GM19099 (cell line): ENCODE data around the gene CEACAM19.

Experiments
- POLR2A ChIP-seq: IDR thresholded peaks from 3 replicates; pipeline ENCODE4 v1.6.1; 2011; ENCODE audit warnings: low read depth; ENCODE audit not compliant: insufficient read length; ENCODE audit errors: extremely low read depth

Gene CEACAM19

DNA sequence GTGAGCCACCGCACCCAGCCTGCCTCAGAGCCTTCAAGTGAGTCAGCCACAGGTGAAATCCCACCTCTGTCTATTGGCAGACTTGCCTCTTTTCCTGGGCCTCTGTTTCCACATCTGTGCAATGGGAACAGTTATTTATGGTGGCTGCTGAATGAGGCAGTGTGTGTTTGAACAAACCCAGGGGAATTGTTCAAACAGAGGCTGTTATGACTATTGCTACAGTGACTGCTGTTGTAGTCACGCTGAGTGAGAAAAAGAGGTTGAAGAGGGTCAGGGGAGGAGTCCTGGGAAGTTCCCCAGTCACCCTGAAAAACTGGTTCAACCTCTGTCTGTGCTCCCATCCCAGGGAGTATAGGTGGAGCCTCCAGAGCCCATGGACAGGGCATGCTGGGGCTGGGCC lies at the start of gene CEACAM19:
TSS of gene CEACAM19 (plus strand) at position 83 of the 400 bp plus-strand sequence. CDS start 450 bp downstream, outside the sequence.
- TF ChIP-seq POLR2A, result no peak

DNA sequence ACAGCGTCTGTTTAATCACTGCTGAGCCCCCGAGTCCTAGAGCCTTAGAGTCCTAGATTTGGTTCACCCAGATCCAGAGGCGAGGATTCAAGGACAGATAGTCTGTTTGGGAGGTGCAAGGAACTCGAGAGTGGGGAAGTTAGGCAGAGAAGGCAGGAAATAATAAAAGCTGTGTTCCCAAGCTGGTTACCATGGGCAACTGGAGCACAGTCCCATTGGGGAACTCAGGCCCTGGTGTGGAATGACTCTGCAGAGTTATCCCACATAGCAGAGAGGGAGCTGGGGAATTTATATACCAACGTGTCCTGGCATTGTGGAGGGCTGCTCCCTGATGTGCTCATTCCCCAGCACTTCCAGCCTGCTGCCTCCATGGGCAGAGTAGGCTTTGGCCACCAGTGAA lies 48.2 kb upstream of the CEACAM19 start:
- TF ChIP-seq POLR2A, result no peak

DNA sequence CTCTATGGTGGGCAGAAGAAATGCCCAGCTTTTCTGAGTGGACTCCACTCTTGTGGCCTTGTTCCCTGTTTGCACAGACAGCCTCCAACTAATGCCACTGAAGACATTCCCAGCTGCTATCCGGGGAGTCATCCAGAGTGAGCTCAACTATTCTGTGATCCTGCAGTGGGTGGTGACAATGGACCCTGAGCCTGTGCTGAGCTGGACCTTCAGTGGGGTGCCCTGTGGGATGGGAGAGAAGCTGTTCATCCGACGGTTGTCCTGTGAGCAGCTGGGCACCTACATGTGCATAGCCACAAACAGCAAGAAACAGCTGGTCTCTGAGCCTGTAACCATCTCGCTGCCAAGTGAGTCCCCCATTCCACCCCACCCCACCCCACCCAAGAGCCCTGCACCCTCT lies 47.7 kb upstream of the CEACAM19 start:
- TF ChIP-seq POLR2A, result no peak

- TF ChIP-seq POLR2A, result no peak
These were observed 46.4 kb upstream of the CEACAM19 start for GRCh38 chr19:44624840-44625354.

DNA sequence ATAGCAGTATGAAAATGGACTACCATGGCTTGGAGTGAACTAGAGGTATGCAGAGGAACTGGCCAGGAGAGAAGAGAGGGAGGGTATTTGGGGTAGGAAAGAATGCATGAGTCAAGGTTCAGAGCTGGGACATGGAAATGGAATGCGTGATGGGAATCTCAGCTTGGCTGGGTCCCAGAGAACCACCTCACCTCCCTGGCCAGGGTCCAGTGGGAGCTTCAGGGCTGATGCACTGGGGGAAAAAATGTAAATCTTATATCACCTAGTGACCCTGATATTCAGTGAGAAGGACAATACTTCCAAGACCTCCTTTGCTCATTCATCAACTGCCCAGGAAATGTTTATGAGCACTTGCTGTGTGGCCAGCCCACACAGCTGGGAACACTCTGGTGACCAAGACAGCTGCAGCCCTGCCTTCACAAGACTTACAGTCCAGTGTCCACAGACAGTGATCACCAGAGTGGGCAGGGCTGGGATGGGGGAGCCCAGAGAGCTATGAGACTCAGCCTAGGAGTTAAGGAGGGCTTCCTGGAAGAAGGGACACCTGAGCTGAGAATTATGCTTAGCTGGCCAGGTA lies 45.1 kb upstream of the CEACAM19 start:
- TF ChIP-seq POLR2A, result no peak

DNA sequence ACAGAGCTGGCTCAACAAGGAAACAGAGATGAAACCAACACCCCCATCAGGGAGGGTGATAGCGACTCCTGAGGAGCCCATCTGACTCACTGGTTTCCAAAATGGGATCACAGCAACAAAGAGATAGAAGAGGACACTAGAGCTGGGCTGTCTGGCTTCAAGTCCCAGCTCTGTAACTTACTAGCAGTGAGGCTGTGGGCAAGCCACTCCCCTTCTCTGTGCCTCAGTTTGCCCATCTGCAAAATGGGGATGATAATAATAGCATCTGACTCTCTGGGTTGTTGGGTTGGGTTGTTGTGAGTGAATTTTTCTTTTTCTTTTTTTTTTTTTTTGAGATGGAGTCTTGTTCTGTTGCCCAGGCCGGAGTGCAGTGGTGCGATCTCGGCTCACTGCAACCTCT lies 43.7 kb upstream of the CEACAM19 start:
- no peak for TF ChIP-seq POLR2A

- no peak for TF ChIP-seq POLR2A
These were observed 42.5 kb upstream of the CEACAM19 start for GRCh38 chr19:44628793-44629192.

GRCh38 chr19:44634785-44635184 lies 36.5 kb upstream of the CEACAM19 start:
- TF ChIP-seq POLR2A, result no peak

GRCh38 chr19:44635581-44636438 lies 35.5 kb upstream of the CEACAM19 start:
- TF ChIP-seq POLR2A, result no peak

GRCh38 chr19:44636439-44637389 lies 34.6 kb upstream of the CEACAM19 start:
- no peak for TF ChIP-seq POLR2A

- no peak for TF ChIP-seq POLR2A
These were observed 33.9 kb upstream of the CEACAM19 start for GRCh38 chr19:44637390-44637764.

GRCh38 chr19:44640518-44640917 lies 30.8 kb upstream of the CEACAM19 start:
- no peak for TF ChIP-seq POLR2A

- TF ChIP-seq POLR2A, result no peak
These were observed 29.6 kb upstream of the CEACAM19 start for GRCh38 chr19:44641501-44642265.

DNA sequence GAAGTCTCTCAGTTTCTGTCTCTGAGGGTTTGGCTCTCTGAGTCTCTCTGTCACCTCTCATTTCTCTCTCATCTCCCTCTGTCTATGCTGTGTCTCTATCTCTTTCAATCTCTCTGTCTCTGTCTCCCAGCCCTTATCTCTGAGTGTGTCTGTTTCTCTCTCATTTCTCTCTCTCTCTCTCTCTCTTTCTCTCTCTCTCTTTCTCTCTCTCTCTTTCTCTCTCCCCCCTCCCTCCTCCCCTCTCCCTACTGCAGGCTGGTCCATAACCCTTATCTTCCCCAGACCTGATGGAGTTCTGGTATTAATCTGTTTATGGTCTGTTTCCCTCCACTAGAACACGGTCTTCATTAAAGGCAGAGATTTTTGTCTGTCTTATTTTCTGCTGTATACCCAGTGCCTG lies 28.9 kb upstream of the CEACAM19 start:
- no peak for TF ChIP-seq POLR2A

- TF ChIP-seq POLR2A, result no peak
These were observed 27.5 kb upstream of the CEACAM19 start, which contains the start of gene PVR for GRCh38 chr19:44643605-44644401. TSS of gene PVR (plus strand) at chr19:44643910. CDS start at chr19:44644097, 187 bp downstream.
